Hematopoietic multipotent progenitor cell treated with erythropoietin and hydrocortisone succinate and interleukin-3 and kit ligand, for 4 days (in vitro differentiated cells): ENCODE results near the gene TRIM15.
"Not testable (repeated sequence)": the region's sequence is repeated elsewhere in the genome, so short reads cannot be mapped to it uniquely, and the experiment has no call there.

Experiments
- DNase-seq: peaks from one replicate; pipeline ENCODE4 v3.0.0-alpha.2; 2015

TRIM15 gene

GRCh38 chr6:30163918-30164654, 740 bp downstream of the TRIM15 start:
- DNase-seq = no peak

GRCh38 chr6:30164714-30165113, 1.4 kb downstream of the TRIM15 start:
- DNase-seq = no peak

GRCh38 chr6:30165238-30165637, 1.9 kb downstream of the TRIM15 start:
- DNase-seq = not testable (repeated sequence)

GRCh38 chr6:30167101-30167500, 3.8 kb downstream of the TRIM15 start:
- DNase-seq = no peak

GRCh38 chr6:30168741-30169140, 5.4 kb downstream of the TRIM15 start:
- DNase-seq = peak; percentile 40

- peak; percentile 84 for DNase-seq
Observed at GRCh38 chr6:30169658-30170614, 6.6 kb downstream of the TRIM15 start.

GRCh38 chr6:30171677-30172471, 8.5 kb downstream of the TRIM15 start:
- peak; percentile 47 for DNase-seq

GRCh38 chr6:30172681-30173080, 9.3 kb downstream of the TRIM15 start:
- no peak for DNase-seq

- no peak for DNase-seq
Observed at GRCh38 chr6:30175765-30176164, 12.4 kb downstream of the TRIM15 start.

GRCh38 chr6:30178837-30179236, 15.5 kb downstream of the TRIM15 start:
- DNase-seq = no peak

- DNase-seq = no peak
Observed at GRCh38 chr6:30180145-30180544, 16.8 kb downstream of the TRIM15 start.

GRCh38 chr6:30184417-30185031, 21.2 kb downstream of the TRIM15 start:
- no peak for DNase-seq

- no peak for DNase-seq
Observed at GRCh38 chr6:30185846-30186484, 22.6 kb downstream of the TRIM15 start.

- DNase-seq = no peak
Observed at GRCh38 chr6:30188541-30188940, 25.2 kb downstream of the TRIM15 start.

- no peak for DNase-seq
Observed at GRCh38 chr6:30192076-30192475, 28.7 kb downstream of the TRIM15 start.

- no peak for DNase-seq
Observed at GRCh38 chr6:30194797-30195690, 31.7 kb downstream of the TRIM15 start.

- no peak for DNase-seq
Observed at GRCh38 chr6:30195951-30196350, 32.6 kb downstream of the TRIM15 start.

- no peak for DNase-seq
Observed at GRCh38 chr6:30196376-30196775, 33.0 kb downstream of the TRIM15 start.

GRCh38 chr6:30198166-30199084, 35.1 kb downstream of the TRIM15 start:
- no peak for DNase-seq
